SK-N-SH (cell line): Measurements from ENCODE around the gene FAM184B. TPM values are rescaled to one million over a fixed set of nuclear protein-coding genes. Genes with fewer than 3 reads are reported as not detected.

Experiments used
- CTCF ChIA-PET: fragments of 300-600, 350-600 bp; formaldehyde crosslinking; extraction: SDS; loops from one replicate; lab custom pipeline; 2021; lab: Yijun Ruan, JAX
- POLR2A ChIA-PET: fragments of 350-600 bp; sonication (Branson Sonifier 250); formaldehyde crosslinking; extraction: SDS; loops from one replicate; lab custom pipeline; 2020; ENCODE audit warnings: antibody characterized with exemption, inconsistent platforms; lab: Yijun Ruan, JAX
- DNase-seq: peaks from one replicate; pipeline ENCODE4 v3.0.0; 2012
- H2AFZ ChIP-seq: fragments of 200-600 bp; sonication (generic); 2 replicates; pipeline ENCODE4 v1.8.1; 2016; ENCODE audit warnings: antibody characterized with exemption, mild to moderate bottlenecking, low read depth
- H3F3A ChIP-seq: fragments of 200-600 bp; sonication (generic); replicated peaks from 2 replicates; pipeline ENCODE3; 2016; ENCODE audit warnings: antibody characterized with exemption, mild to moderate bottlenecking; ENCODE audit not compliant: insufficient read depth
- H3K27ac ChIP-seq, 2 experiments: fragments of 200-500 bp in 1 of 2; fragments of 200-600 bp in 1 of 2; sonication (Bioruptor generic) in 1 of 2; sonication (generic), shearing (Covaris generic) in 1 of 2; 2 replicates each; pipeline versions ENCODE4 v1.5.1 to v1.6.1; 2014 to 2016; ENCODE audit warnings: low read depth in 2 of 2, inconsistent platforms in 1 of 2, low read length in 1 of 2, mild to moderate bottlenecking in 1 of 2, mixed read lengths in 1 of 2
- H3K27me3 ChIP-seq: fragments of 200-600 bp; sonication (generic), shearing (Covaris generic); 2 replicates; pipeline ENCODE4 v1.6.1; 2016; ENCODE audit warnings: mixed run types; ENCODE audit not compliant: insufficient read depth
- H3K36me3 ChIP-seq, 2 experiments: fragments of 200-500 bp in 1 of 2; fragments of 200-600 bp in 1 of 2; sonication (Bioruptor generic) in 1 of 2; sonication (generic) in 1 of 2; replicated peaks in 1 of 2; 2 replicates each; pipeline versions ENCODE3 to v1.5.1; 2014 to 2016; ENCODE audit warnings: low read length in 1 of 2, mild to moderate bottlenecking in 1 of 2; ENCODE audit not compliant: insufficient read depth in 2 of 2, control insufficient read depth in 1 of 2
- H3K4me1 ChIP-seq, 2 experiments: fragments of 200-500 bp in 1 of 2; fragments of 200-600 bp in 1 of 2; sonication (Bioruptor generic) in 1 of 2; sonication (generic), shearing (Covaris generic) in 1 of 2; 2 replicates each; pipeline versions ENCODE4 v1.5.1 to v1.6.1; 2014 to 2016; ENCODE audit warnings: low read depth in 1 of 2, low read length in 1 of 2, mixed run types in 1 of 2; ENCODE audit not compliant: insufficient read depth in 2 of 2, control insufficient read depth in 1 of 2
- H3K4me2 ChIP-seq: fragments of 200-600 bp; sonication (generic), shearing (Covaris generic); 2 replicates; pipeline ENCODE4 v1.6.1; 2017; ENCODE audit warnings: mixed run types
- H3K4me3 ChIP-seq, 2 experiments: fragments of 200-500 bp in 1 of 2; fragments of 200-600 bp in 1 of 2; sonication (Bioruptor generic) in 1 of 2; sonication (generic), shearing (Covaris generic) in 1 of 2; 2 replicates each; pipeline versions ENCODE4 v1.5.1 to v1.8.1; 2014 to 2016; ENCODE audit warnings: low read depth in 2 of 2, inconsistent platforms in 1 of 2, low read length in 1 of 2, mild to moderate bottlenecking in 1 of 2, mixed read lengths in 1 of 2, moderate library complexity in 1 of 2
- H3K79me2 ChIP-seq: fragments of 200-600 bp; sonication (generic); 2 replicates; pipeline ENCODE4 v1.8.1; 2017; ENCODE audit warnings: mild to moderate bottlenecking; ENCODE audit not compliant: insufficient read depth
- H3K9ac ChIP-seq: fragments of 200-600 bp; sonication (generic); 2 replicates; pipeline ENCODE4 v1.6.1; 2017; ENCODE audit warnings: mixed run types
- H3K9me2 ChIP-seq: fragments of 200-600 bp; sonication (generic); 2 replicates; pipeline ENCODE4 v1.6.1; 2017; ENCODE audit warnings: mixed run types
- H3K9me3 ChIP-seq: fragments of 200-600 bp; sonication (generic); 2 replicates; pipeline ENCODE4 v1.6.1; 2017; ENCODE audit warnings: mixed run types, mild to moderate bottlenecking, moderate library complexity
- H4K20me1 ChIP-seq: fragments of 200-600 bp; sonication (generic); 2 replicates; pipeline ENCODE4 v1.6.1; 2017; ENCODE audit warnings: mild to moderate bottlenecking, mixed run types; ENCODE audit not compliant: insufficient read depth
- ELF1 ChIP-seq: IDR thresholded peaks from 2 replicates; pipeline ENCODE4 v1.4.0; 2012
- FOSL2 ChIP-seq: IDR thresholded peaks from 2 replicates; pipeline ENCODE4 v1.4.0; 2012; ENCODE audit warnings: low read depth, mild to moderate bottlenecking, moderate library complexity, borderline replicate concordance
- FOXJ3 ChIP-seq: sonication (generic); formaldehyde crosslinking; IDR thresholded peaks from 2 replicates; pipeline ENCODE4 v1.5.1; 2020; ENCODE audit warnings: mild to moderate bottlenecking, missing genetic modification reagents
- GABPA ChIP-seq: IDR thresholded peaks from 2 replicates; pipeline ENCODE4 v1.4.0; 2012; ENCODE audit warnings: low read depth, mild to moderate bottlenecking
- GATA2 ChIP-seq: sonication (generic); formaldehyde crosslinking; IDR thresholded peaks from 2 replicates; pipeline ENCODE4 v1.5.0; 2020; ENCODE audit warnings: mild to moderate bottlenecking, missing genetic modification reagents
- JUND ChIP-seq: IDR thresholded peaks from 2 replicates; pipeline ENCODE4 v1.4.0; 2012
- MEF2A ChIP-seq: IDR thresholded peaks from 2 replicates; pipeline ENCODE4 v1.4.0; 2012; ENCODE audit warnings: low read depth, borderline replicate concordance
- SIN3A ChIP-seq: IDR thresholded peaks from 2 replicates; pipeline ENCODE4 v1.6.1; 2012; ENCODE audit warnings: low read depth, mild to moderate bottlenecking, low read length, moderate library complexity, borderline replicate concordance
- SMC3 ChIP-seq: IDR thresholded peaks from 2 replicates; pipeline ENCODE4 v1.6.1; 2012; ENCODE audit warnings: low read depth, low read length, improper control_type of control experiment
- TAF1 ChIP-seq: IDR thresholded peaks from 2 replicates; pipeline ENCODE4 v1.6.1; 2012; ENCODE audit warnings: low read depth, mild to moderate bottlenecking, low read length, moderate library complexity, borderline replicate concordance
- TEAD4 ChIP-seq: IDR thresholded peaks from 2 replicates; pipeline ENCODE4 v1.4.0; 2012; ENCODE audit warnings: mild to moderate bottlenecking, borderline replicate concordance; ENCODE audit not compliant: insufficient read depth
- USF1 ChIP-seq: IDR thresholded peaks from 2 replicates; pipeline ENCODE4 v1.4.0; 2012; ENCODE audit warnings: low read depth, borderline replicate concordance
- USF2 ChIP-seq: fragments of 150-350 bp; IDR thresholded peaks from 2 replicates; pipeline ENCODE4 v1.6.1; 2017; ENCODE audit warnings: antibody characterized with exemption, low read length, low read depth, borderline replicate concordance
- ZBTB33 ChIP-seq: IDR thresholded peaks from 2 replicates; pipeline ENCODE4 v1.4.0; 2012; ENCODE audit warnings: low read depth, borderline replicate concordance
- WGBS: methylation state at CpG from one replicate; pipeline ENCODE4 v1.1.6; 2017; ENCODE audit warnings: low lambda C conversion rate; 5-methylcytosine and 5-hydroxymethylcytosine counted together
- polyA plus RNA-seq, 3 experiments: library from polyadenylated mRNA; depleted of rRNA; stranded (reverse); fragments of >200 nt; gene quantifications; 2 replicates each; pipeline ENCODE4 v1.2.3, GENCODE V29; 2012

Gene FAM184B
- polyA plus RNA-seq, 1 of the 3 experiments (the other 2 are of a cell fraction), result not detected

- 81% methylated on average over 1 of the region's 1 CpG for WGBS
- H4K20me1 ChIP-seq, result no peaks in the 10 kb centered on the region
- CTCF ChIA-PET, result no interaction called here
- no peak for DNase-seq
- no peaks in the 10 kb centered on the region for H3K79me2 ChIP-seq
- H2AFZ ChIP-seq, result no peak overlapping the region
- H3K27ac ChIP-seq, result no peak overlapping the region
- no peaks in the 10 kb centered on the region for H3K9me3 ChIP-seq
- no peaks in the 10 kb centered on the region; the same call in 1 of the 2 replicates for H3K27me3 ChIP-seq
- H3F3A ChIP-seq, result no peaks in the 10 kb centered on the region
- H3K4me3 ChIP-seq, result no peak overlapping the region
- no peak overlapping the region for H3K9ac ChIP-seq
- TF ChIP-seq USF2 (no peak), TEAD4 (no peak), GATA2 (no peak), SMC3 (no peak), SIN3A (no peak), ZBTB33 (no peak), JUND (no peak), MEF2A (no peak), FOSL2 (no peak), TAF1 (no peak), USF1 (no peak)
- TF ChIP-seq, all 33 proteins: peak for 0
- Histone ChIP-seq H3K4me1 (no peaks in the 10 kb centered on the region), H3K9me2 (no peaks in the 10 kb centered on the region), H3K36me3 (no peaks in the 10 kb centered on the region), H3K4me2 (no peak overlapping the region)
- POLR2A ChIA-PET, result no interaction called here
These were observed 23.8 kb downstream of the FAM184B start for GRCh38 chr4:17757621-17758020.

GRCh38 chr4:17753646-17754045, 27.8 kb downstream of the FAM184B start:
- Histone ChIP-seq H3K9me2 (no peaks in the 10 kb centered on the region), H3K9ac (no peak overlapping the region), H3K4me3 (no peak overlapping the region), H3K27ac (no peak overlapping the region), H3K27me3 (no peaks in the 10 kb centered on the region; the same call in 1 of the 2 replicates), H4K20me1 (no peaks in the 10 kb centered on the region), H2AFZ (no peak overlapping the region), H3K79me2 (no peaks in the 10 kb centered on the region), H3K9me3 (no peaks in the 10 kb centered on the region), H3K4me1 (peaks cover 0 to 2% of the 10 kb centered on the region in 2 experiments; a peak in 1 of 4 replicates), H3F3A (no peaks in the 10 kb centered on the region), H3K36me3 (no peaks in the 10 kb centered on the region), H3K4me2 (no peak overlapping the region)
- CTCF ChIA-PET, result interaction anchor here (0.8 kb wide), 1 partner anchor 241 kb away, joined by 3 read pairs; no protein-coding TSS in a partner anchor
- TF ChIP-seq GATA2 (no peak), FOXJ3 (CRISPR knock-in tag) (no peak), ELF1 (no peak), ZBTB33 (no peak), TEAD4 (no peak), GABPA (no peak)
- POLR2A ChIA-PET, result no interaction called here
- no peak for DNase-seq
- WGBS, result 68% methylated on average over 2 of the region's 2 CpGs
